Measurements from ENCODE around the gene KIAA1958.

Gene KIAA1958

DNA sequence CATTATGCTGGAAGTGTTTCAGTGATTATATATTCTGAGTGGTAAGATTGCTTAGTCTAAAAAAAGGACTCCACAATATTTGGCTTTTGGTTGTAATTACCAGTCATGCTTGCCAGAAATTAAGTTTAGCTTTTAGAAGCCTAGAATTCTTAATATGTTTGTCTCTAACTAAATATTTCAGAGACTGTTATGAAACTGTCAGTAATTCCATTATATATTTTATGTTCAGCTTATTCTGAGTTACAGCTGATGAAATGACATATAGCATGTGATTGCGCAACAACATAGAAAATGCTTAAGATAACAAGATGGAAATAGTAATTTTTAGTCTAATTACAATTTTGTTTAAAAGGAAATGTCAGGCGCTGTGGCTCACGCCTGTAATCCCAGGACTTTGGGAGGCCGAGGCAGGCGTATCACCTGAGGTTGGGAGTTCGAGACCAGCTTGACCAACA, 44.2 kb downstream of the KIAA1958 start:
- DNase-seq (ENCODE audit: low read depth) = no peak

DNA sequence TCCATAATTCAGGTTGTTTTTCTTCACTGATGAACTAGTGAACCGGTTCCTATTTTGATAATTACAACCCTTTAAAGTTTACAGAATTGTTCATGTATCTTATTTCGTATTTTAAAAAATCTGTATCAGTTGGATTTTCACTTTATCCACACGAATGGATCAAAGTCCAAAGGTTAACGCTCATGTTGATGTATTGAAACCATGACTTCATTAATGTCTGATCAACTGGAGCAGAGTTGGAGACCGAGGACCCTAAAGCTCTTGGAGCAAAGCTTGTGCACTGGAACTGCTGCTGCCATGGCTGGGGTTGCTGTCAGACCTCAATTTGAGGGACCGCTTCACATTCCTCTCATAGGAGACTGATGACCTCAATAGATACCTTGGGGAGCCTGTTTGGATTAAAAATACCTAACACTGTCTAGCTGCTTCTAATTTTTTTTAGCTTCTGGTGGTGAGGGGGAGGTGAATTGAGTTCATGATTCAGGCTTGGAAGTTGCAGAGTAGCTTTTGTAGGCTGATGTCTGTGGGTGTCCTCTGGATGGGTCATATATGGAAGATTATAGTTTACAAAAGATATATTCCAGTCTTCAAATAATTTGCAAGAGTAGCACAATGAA, 45.1 kb downstream of the KIAA1958 start:
- DNase-seq (ENCODE audit: low read depth) = no peak

DNA sequence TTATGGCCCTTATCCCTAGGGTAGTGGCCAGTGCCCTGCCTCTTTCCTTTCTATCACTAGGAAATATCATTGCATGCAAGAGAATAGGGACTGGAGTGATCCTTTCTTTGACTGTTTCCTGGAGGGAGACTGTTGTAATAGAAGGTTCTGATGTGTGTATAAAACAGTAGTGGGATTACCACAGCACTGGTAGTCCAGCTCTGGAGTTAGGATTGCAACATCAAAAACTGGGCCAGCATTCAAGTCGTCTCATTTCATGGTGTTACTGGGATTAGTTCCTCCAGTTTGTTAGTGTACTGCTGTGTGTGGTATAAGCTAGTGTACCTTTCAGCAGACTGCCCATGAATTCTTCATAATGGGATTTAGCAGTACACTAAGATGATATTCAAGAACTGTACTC, 45.8 kb downstream of the KIAA1958 start:
- no peak for DNase-seq (ENCODE audit: low read depth)

DNA sequence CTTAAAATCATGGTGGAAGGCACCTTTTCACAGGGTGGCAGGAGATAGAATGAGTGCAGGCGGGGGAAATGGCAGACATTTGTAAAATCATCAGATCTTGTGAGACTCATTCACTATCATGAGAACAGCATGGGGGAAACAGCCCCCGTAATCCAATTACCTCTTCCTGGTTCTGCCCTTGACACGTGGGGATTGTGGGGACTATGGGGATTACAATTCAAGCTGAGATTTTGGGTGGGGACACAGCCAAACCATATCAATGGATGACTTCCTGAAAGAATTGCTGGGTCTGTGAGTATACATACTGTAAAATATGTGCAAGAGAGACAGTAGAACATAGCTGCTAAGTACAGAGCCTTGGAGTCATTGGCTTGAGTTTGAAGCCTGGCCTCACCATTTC, 47.0 kb downstream of the KIAA1958 start:
- no peak for DNase-seq (ENCODE audit: low read depth)

GRCh38 chr9:112535301-112535700, 48.7 kb downstream of the KIAA1958 start:
- DNase-seq (ENCODE audit: low read depth) = no peak

DNA sequence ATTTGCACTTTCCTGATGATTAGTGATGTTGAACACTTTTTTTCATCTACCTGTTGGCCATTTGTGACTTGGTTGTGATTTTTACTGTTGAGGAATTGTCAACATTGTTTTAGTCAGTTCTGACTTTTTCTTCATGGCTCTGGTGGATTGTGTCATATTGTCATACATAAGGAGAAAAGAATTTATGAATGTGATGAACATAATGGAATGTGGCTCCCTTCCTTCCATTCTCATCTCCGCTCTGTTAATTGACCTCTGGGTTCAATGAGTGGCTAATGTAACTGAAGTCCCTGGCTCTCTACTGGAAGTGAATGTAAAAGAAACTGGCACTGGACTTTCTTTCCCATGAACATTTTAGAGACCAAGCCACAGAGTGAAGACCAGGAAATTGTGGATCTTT, 49.2 kb downstream of the KIAA1958 start:
- DNase-seq (ENCODE audit: low read depth) = no peak

DNA sequence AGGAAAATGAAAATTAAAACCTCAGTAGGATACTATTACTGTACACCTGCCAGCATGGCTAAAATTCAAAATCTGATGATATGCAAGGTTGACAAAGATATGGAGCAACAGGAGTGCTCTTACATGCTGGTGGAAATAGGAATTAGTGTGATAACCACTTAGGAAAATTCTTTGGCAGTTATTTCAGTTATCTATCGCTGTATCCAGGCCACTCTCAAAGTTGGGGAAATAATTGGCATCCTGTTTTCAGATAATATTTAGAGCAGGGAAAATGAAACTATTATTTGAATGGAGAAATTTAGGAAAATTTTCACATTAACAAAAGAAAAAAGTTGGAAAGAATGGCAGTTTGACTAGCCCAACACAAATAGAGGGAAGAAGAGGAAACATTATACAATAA, 50.9 kb downstream of the KIAA1958 start:
- no peak for DNase-seq (ENCODE audit: low read depth)

- DNase-seq (ENCODE audit: low read depth) = no peak
Observed at GRCh38 chr9:112540800-112541199, 54.2 kb downstream of the KIAA1958 start.

GRCh38 chr9:112541685-112542084, 55.1 kb downstream of the KIAA1958 start:
- DNase-seq (ENCODE audit: low read depth) = no peak

GRCh38 chr9:112542593-112543292, 56.1 kb downstream of the KIAA1958 start:
- DNase-seq (ENCODE audit: low read depth) = no peak

DNA sequence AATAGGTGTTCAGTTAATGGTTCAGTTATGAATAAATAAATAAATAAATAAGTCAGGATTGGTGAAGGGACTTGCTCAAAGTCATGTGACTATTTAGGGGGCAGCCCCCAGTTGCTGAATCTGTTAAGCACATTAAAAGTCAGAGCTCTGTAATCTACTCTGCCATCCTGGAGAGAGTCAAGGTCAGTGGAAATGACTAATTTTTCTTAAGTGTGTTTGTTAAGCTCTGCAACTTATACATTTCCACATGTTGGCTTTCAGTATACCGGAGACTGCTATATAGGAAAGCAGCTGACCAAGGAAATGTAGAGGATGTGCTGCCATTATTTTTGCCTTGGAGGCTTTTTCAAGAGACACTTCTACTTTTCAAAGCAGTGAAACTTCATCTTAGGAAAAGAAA, 57.9 kb downstream of the KIAA1958 start:
- DNase-seq (ENCODE audit: low read depth) = no peak

GRCh38 chr9:112545237-112545636, 58.6 kb downstream of the KIAA1958 start:
- no peak for DNase-seq (ENCODE audit: low read depth)

- DNase-seq (ENCODE audit: low read depth) = no peak
Observed at GRCh38 chr9:112546149-112547012, 59.8 kb downstream of the KIAA1958 start.

GRCh38 chr9:112548051-112548440, 61.4 kb downstream of the KIAA1958 start:
- DNase-seq (ENCODE audit: low read depth) = no peak

DNA sequence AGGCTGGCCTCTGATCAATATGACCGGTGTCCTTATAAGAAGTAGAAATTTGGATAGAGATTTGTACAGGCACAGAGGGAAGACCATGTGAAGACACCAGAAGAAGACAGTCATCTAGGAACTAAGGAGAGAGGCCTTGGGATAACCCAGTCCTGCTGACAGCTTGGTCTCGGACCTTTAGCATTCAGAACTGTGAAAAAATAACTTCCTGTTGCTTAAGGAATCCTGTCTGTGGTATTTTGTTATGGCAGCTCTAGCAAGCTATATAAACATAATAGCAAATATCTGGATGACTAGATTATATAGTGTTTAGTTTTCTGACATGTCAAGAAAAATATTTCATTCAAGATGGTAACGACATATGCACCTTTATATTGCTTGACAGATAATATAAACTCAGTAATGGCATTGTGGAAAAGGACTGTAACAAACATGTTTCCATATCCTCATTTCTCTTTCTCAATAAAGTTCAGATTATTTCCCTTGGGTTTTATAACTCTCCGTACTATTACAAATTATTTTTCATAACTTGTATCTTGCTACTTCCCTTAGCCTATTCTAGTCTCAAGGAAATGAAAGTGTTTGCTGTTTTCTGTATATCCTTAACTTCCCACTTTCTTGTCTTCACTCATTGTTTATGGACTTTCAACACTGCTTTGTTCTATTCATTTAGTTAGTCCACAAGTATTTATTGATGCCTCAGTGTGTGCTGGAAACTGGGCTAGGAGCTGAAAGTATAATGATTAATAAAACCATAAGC, 62.4 kb downstream of the KIAA1958 start:
- DNase-seq (ENCODE audit: low read depth) = no peak

DNA sequence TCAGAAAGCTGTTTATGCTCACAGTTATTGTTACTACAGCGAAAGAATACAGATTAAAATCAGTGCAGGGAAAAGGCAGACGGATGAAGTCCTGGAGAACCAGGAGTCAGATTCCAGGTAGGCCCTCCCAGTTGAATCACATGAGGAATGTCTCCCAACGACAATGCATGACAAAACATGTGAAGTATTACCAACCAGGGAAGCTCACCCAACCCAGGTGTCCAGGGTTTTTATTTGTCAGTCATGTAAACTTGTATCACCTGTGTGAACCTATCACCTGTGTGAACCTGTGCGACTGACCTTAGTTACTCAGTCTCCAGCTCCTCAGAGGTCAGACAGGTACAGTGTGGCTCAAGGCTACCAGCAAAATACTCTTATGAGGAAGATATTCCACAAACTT, 63.9 kb downstream of the KIAA1958 start:
- DNase-seq (ENCODE audit: low read depth) = no peak

GRCh38 chr9:112551641-112552040, 65.0 kb downstream of the KIAA1958 start:
- DNase-seq (ENCODE audit: low read depth) = no peak

DNA sequence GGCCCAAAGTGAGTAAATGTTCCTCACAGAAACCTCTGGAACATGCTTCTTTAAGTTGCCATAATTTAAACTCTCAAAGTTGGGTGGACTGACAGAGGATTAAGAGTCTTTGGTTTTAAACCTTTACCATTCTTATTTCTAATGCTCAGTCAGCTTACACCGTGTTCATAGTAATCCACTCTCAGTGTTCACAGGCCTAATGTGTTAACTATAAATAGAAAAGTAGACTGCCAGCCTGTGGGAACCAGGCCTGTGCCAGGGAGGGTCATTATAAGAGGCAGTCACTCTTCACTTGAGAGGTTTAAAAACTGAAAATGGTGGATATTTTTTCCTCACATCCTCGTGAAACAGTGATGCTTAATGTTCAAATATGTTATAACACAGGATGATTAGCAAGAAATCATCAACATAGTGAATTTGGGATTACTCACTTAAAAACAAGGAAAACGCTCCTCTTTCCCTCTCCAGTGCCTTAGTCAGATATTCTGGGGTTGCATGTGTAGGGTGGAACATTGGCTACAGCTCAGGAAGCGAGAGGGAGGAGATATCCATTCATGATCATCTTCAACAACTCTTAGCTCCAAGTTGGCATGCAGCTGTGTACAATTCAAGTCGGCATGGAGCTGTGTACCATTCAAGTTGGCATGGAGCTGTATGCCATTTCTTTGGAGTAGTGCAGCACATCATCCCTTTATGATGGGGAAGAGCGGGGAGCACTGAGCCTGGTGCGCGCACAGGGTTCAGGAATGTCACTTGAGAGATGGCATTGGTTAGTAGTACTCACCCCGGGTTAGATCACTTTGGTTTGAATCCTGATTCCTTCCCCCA, 65.8 kb downstream of the KIAA1958 start:
- no peak for DNase-seq (ENCODE audit: low read depth)

DNA sequence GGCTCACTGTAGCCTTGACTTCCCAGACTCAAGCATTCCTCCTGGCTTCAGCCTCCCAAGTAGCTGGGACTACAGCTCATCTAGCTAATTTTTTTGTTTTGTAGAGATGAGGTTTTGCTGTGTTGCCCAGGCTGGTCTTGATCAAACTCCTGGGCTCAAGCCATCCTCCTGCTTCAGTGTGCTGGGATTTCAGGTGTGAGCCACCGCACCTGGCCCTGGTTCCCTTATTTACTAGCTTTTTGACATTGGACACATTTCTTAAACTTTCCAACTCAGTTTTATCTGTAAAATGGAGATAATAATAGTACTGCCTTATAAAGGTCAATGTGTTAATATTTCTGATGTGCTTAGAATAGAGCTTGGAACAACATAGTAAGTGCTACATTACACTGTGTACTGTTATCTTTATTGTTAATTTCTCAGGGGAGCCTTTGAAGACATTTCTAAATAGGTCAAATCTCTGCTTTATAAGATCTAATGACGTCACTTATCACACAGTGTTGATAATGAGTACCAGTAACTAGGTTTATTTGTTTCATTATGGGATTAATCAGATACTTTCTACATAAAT, 66.7 kb downstream of the KIAA1958 start:
- DNase-seq (ENCODE audit: low read depth) = no peak

DNA sequence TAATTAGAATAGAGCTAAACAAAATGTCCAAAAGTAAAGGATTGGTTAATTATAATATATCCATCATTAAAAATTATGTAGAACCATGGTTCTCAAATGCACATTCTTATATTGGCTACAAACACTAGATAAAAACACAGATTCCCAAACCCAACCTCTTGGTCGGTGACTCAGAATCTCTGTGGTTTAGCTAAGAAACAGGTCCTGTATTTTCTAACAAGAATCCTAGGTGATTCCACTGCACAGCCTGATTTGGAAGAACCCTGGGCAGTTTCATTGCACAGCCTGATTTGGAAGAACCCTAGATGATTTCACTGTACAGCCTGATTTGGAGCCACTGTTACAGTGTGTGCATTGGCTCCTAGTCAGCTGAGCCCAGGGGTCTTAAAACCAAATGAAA, 67.9 kb downstream of the KIAA1958 start:
- no peak for DNase-seq (ENCODE audit: low read depth)

GRCh38 chr9:112555101-112555643, 68.5 kb downstream of the KIAA1958 start:
- no peak for DNase-seq (ENCODE audit: low read depth)
